Smooth muscle cell of the brain vasculature (primary cell): Measurements from ENCODE around the gene CERK.

Experiments used
- DNase-seq: peaks from one replicate; pipeline ENCODE4 v3.0.0-alpha.2; 2012; ENCODE audit warnings: low read depth, low spot score

Gene CERK

GRCh38 chr22:46663436-46664100 is 74.5 kb downstream of the CERK start:
- DNase-seq = no peak

GRCh38 chr22:46663001-46663400 is 75.1 kb downstream of the CERK start:
- DNase-seq = no peak

- no peak for DNase-seq
These were observed 75.8 kb downstream of the CERK start for GRCh38 chr22:46662226-46662625.

- DNase-seq = no peak
These were observed 76.7 kb downstream of the CERK start for GRCh38 chr22:46661221-46661851.

- no peak for DNase-seq
These were observed 77.3 kb downstream of the CERK start for GRCh38 chr22:46660604-46661201.

GRCh38 chr22:46659791-46660186 is 78.3 kb downstream of the CERK start:
- DNase-seq = no peak

GRCh38 chr22:46659059-46659790 is 78.8 kb downstream of the CERK start:
- DNase-seq = no peak

- no peak for DNase-seq
These were observed 79.8 kb downstream of the CERK start for GRCh38 chr22:46657996-46658947.

GRCh38 chr22:46657655-46657953 is 80.4 kb downstream of the CERK start:
- no peak for DNase-seq

- DNase-seq = no peak
These were observed 81.0 kb downstream of the CERK start for GRCh38 chr22:46656856-46657654.

- no peak for DNase-seq
These were observed 82.0 kb downstream of the CERK start for GRCh38 chr22:46655861-46656608.

- no peak for DNase-seq
These were observed 83.0 kb downstream of the CERK start for GRCh38 chr22:46654927-46655595.

GRCh38 chr22:46654426-46654825 is 83.6 kb downstream of the CERK start:
- no peak for DNase-seq

- no peak for DNase-seq
These were observed 84.5 kb downstream of the CERK start for GRCh38 chr22:46653596-46653995.

GRCh38 chr22:46652847-46653331 is 85.2 kb downstream of the CERK start:
- peak; percentile 12 for DNase-seq

- peak; percentile 75 for DNase-seq
These were observed 85.8 kb downstream of the CERK start for GRCh38 chr22:46652081-46652846.

GRCh38 chr22:46651316-46651715 is 86.7 kb downstream of the CERK start:
- no peak for DNase-seq

- DNase-seq = no peak
These were observed 87.8 kb downstream of the CERK start for GRCh38 chr22:46650078-46650810.
